MCF 10A (cell line): Measurements from ENCODE around the gene RWDD1. TPM values are rescaled to one million over a fixed set of nuclear protein-coding genes. Genes with fewer than 3 reads are reported as not detected.
"Not testable (repeated sequence)": the region's sequence is repeated elsewhere in the genome, so short reads cannot be mapped to it uniquely, and the experiment has no call there.

Source experiments
- BruUV-seq: library from RNA; stranded (reverse); fragments of 400-500 nt; replicated peaks from 2 replicates; lab custom pipeline; 2021; lab: Mats Ljungman, UMichigan
- CTCF ChIA-PET: fragments of 300-600 bp; sonication (Branson Sonifier 250); formaldehyde crosslinking; extraction: SDS; loops from one replicate; lab custom pipeline; 2021; ENCODE audit warnings: antibody characterized with exemption, inconsistent platforms; lab: Yijun Ruan, JAX
- POLR2A ChIA-PET: fragments of 300-600, 350-650 bp; sonication (Branson Sonifier 250); formaldehyde crosslinking; extraction: SDS; loops from one replicate; lab custom pipeline; 2020; ENCODE audit warnings: antibody characterized with exemption, inconsistent platforms; lab: Yijun Ruan, JAX
- DNase-seq: peaks from one replicate; pipeline ENCODE4 v3.0.0-alpha.2; 2018; ENCODE audit not compliant: unreplicated experiment
- H3K27ac Mint-ChIP-seq: one replicate; pipeline ENCODE4 v1.8.0; 2022; ENCODE audit warnings: mild to moderate bottlenecking, low read depth, mixed read lengths; ENCODE audit not compliant: unreplicated experiment
- H3K27me3 Mint-ChIP-seq: one replicate; pipeline ENCODE4 v1.8.0; 2022; ENCODE audit warnings: mixed read lengths; ENCODE audit not compliant: insufficient read depth, unreplicated experiment
- H3K36me3 Mint-ChIP-seq: one replicate; pipeline ENCODE4 v1.8.0; 2022; ENCODE audit warnings: mild to moderate bottlenecking, moderate library complexity, mixed read lengths; ENCODE audit not compliant: insufficient read depth, unreplicated experiment
- H3K4me1 Mint-ChIP-seq: one replicate; pipeline ENCODE4 v1.8.0; 2022; ENCODE audit warnings: mixed read lengths; ENCODE audit not compliant: insufficient read depth, unreplicated experiment
- H3K4me3 Mint-ChIP-seq: one replicate; pipeline ENCODE4 v1.8.0; 2022; ENCODE audit warnings: mild to moderate bottlenecking, moderate library complexity, mixed read lengths; ENCODE audit not compliant: unreplicated experiment
- H3K9me3 Mint-ChIP-seq: one replicate; pipeline ENCODE4 v1.8.0; 2022; ENCODE audit warnings: mixed read lengths; ENCODE audit not compliant: unreplicated experiment
- CTCF ChIP-seq: fragments of 200-600 bp; IDR thresholded peaks from one replicate; pipeline ENCODE4 v1.8.0; 2022; ENCODE audit warnings: antibody characterized with exemption, mild to moderate bottlenecking; ENCODE audit not compliant: unreplicated experiment
- intact Hi-C: fragments of 100-400 bp; cut with micrococcal nuclease; formaldehyde crosslinking; loops from 2 replicates; pipeline ENCODE4 v1.14.1; 2022
- total RNA-seq: library from RNA; stranded (reverse); gene quantifications from 2 replicates; pipeline ENCODE4 v1.2.3, GENCODE V29; 2022

RWDD1 gene
- total RNA-seq, 1 experiment from 2014 or later = 57.2 TPM

GRCh38 chr6:116586738-116587137 is 15.4 kb downstream of the RWDD1 start:
- ChIA-PET POLR2A (no interaction called here), CTCF (interaction anchor here (0.6 to 1.2 kb wide), 2 partner anchors 14 to 21 kb away, joined by 3 to 4 read pairs; no protein-coding TSS in a partner anchor)
- intact Hi-C loops = no loop called here
- Mint-ChIP-seq H3K27ac (no peak overlapping the region), H3K27me3 (no peaks in the 10 kb centered on the region), H3K9me3 (no peaks in the 10 kb centered on the region), H3K4me1 (no peaks in the 10 kb centered on the region), H3K36me3 (peaks cover 71% of the 10 kb centered on the region), H3K4me3 (no peak overlapping the region)
- TF ChIP-seq CTCF = no peak
- no TSS peak for BruUV-seq
- DNase-seq = no peak

GRCh38 chr6:116595247-116595646 is 23.9 kb downstream of the RWDD1 start:
- Mint-ChIP-seq H3K27me3 (no peaks in the 10 kb centered on the region), H3K4me3 (no peak overlapping the region), H3K9me3 (no peaks in the 10 kb centered on the region), H3K27ac (no peak overlapping the region), H3K36me3 (peaks cover 55% of the 10 kb centered on the region), H3K4me1 (no peaks in the 10 kb centered on the region)
- DNase-seq = no peak
- POLR2A ChIA-PET = no interaction called here
- no peak for TF ChIP-seq CTCF
- intact Hi-C loops = no loop called here
- no TSS peak for BruUV-seq
- CTCF ChIA-PET = no interaction called here

- Mint-ChIP-seq H3K9me3 (no peaks in the 10 kb centered on the region), H3K4me1 (no peaks in the 10 kb centered on the region), H3K4me3 (no peak overlapping the region), H3K27ac (no peak overlapping the region), H3K27me3 (no peaks in the 10 kb centered on the region), H3K36me3 (peaks cover 52% of the 10 kb centered on the region)
- BruUV-seq = no TSS peak
- ChIA-PET CTCF (interaction anchor here (0.6 to 1.5 kb wide), 2 partner anchors 25 to 56 kb away, joined by 4 read pairs; partner anchors contain the start of gene RWDD1), POLR2A (no interaction called here)
- TF ChIP-seq CTCF = no peak
- intact Hi-C loops = no loop called here
- DNase-seq = peak; percentile 35
Observed at GRCh38 chr6:116596815-116597214, 25.5 kb downstream of the RWDD1 start.

- H3K4me3 Mint-ChIP-seq, CTCF ChIA-PET, intact Hi-C loops, BruUV-seq, H3K36me3 Mint-ChIP-seq, H3K27me3 Mint-ChIP-seq, POLR2A ChIA-PET, DNase-seq, H3K9me3 Mint-ChIP-seq, H3K4me1 Mint-ChIP-seq, H3K27ac Mint-ChIP-seq: not testable (repeated sequence)
Observed at GRCh38 chr6:116603916-116604315, 32.6 kb downstream of the RWDD1 start.

GRCh38 chr6:116604868-116605267 is 33.6 kb downstream of the RWDD1 start:
- DNase-seq, H3K27ac Mint-ChIP-seq, H3K9me3 Mint-ChIP-seq, intact Hi-C loops, H3K36me3 Mint-ChIP-seq, H3K27me3 Mint-ChIP-seq, H3K4me3 Mint-ChIP-seq, POLR2A ChIA-PET, H3K4me1 Mint-ChIP-seq, CTCF ChIA-PET, BruUV-seq: not testable (repeated sequence)
